Fibroblast of lung (primary cell): ENCODE data around the gene AQP5. TPM values are rescaled to one million over a fixed set of nuclear protein-coding genes. Genes with fewer than 3 reads are reported as not detected.

ENCODE experiments used
- DNase-seq, 2 donors: peaks; one replicate each; pipeline versions ENCODE4 v3.0.0 to v3.0.0-alpha.2; 2010; ENCODE audit warnings: low read depth in 2 of 2
- H2AFZ ChIP-seq: 2 replicates; pipeline ENCODE4 v1.5.1; 2012; ENCODE audit warnings: low read length, control low read depth, inconsistent platforms
- H3K27ac ChIP-seq: 2 replicates; pipeline ENCODE4 v1.5.1; 2011; ENCODE audit warnings: low read length, control low read depth; ENCODE audit not compliant: insufficient read depth
- H3K27me3 ChIP-seq: 2 replicates; pipeline ENCODE4 v1.5.1; 2011; ENCODE audit warnings: mild to moderate bottlenecking, low read length; ENCODE audit not compliant: control insufficient read depth, insufficient read depth
- H3K36me3 ChIP-seq: 2 replicates; pipeline ENCODE4 v1.5.1; 2011; ENCODE audit warnings: low read length; ENCODE audit not compliant: control insufficient read depth, insufficient read depth
- H3K4me1 ChIP-seq: 2 replicates; pipeline ENCODE4 v1.5.1; 2011; ENCODE audit warnings: low read length; ENCODE audit not compliant: control insufficient read depth, insufficient read depth; ENCODE audit errors: extremely low read depth
- H3K4me2 ChIP-seq: 2 replicates; pipeline ENCODE4 v1.5.1; 2011; ENCODE audit warnings: low read length, control low read depth; ENCODE audit not compliant: insufficient read depth; ENCODE audit errors: extremely low read depth
- H3K4me3 ChIP-seq, 4 experiments: fragments of 200-600 bp in 1 of 4; sonication (generic) in 1 of 4; replicated peaks in 1 of 4; 2 replicates each; pipeline ENCODE4 v1.5.1; 2011 to 2016; ENCODE audit warnings: low read length in 4 of 4, low read depth in 3 of 4, mild to moderate bottlenecking in 3 of 4, control low read depth in 2 of 4, inconsistent platforms in 1 of 4, mixed read lengths in 1 of 4; ENCODE audit not compliant: insufficient read depth in 1 of 4; ENCODE audit errors: control extremely low read depth in 1 of 4
- H3K79me2 ChIP-seq: 2 replicates; pipeline ENCODE4 v1.5.1; 2012; ENCODE audit warnings: mild to moderate bottlenecking, low read length, inconsistent platforms; ENCODE audit not compliant: control insufficient read depth, insufficient read depth
- H3K9ac ChIP-seq: 2 replicates; pipeline ENCODE4 v1.5.1; 2011; ENCODE audit warnings: mild to moderate bottlenecking, low read length, control low read depth; ENCODE audit not compliant: insufficient read depth
- H3K9me3 ChIP-seq: 2 replicates; pipeline ENCODE4 v1.5.1; 2012; ENCODE audit warnings: low read depth, low read length; ENCODE audit not compliant: control insufficient read depth, insufficient read depth
- H4K20me1 ChIP-seq: 2 replicates; pipeline ENCODE4 v1.5.1; 2011; ENCODE audit warnings: low read length; ENCODE audit not compliant: control insufficient read depth, insufficient read depth; ENCODE audit errors: extremely low read depth
- EZH2 ChIP-seq: IDR thresholded peaks from 2 replicates; pipeline ENCODE4 v1.5.1; 2012; ENCODE audit warnings: low read length, control low read depth, mild to moderate bottlenecking; ENCODE audit errors: missing control alignments
- polyA plus RNA-seq, 2 donors: library from polyadenylated mRNA; depleted of rRNA in 1 of 2; stranded (reverse) in 1 of 2; unstranded in 1 of 2; fragments of >200 nt; gene quantifications; 2 replicates each; pipeline ENCODE4 v1.2.1, GENCODE V29; 2011 to 2012; ENCODE audit warnings: missing spikeins in 1 of 2
- total RNA-seq: library from RNA; depleted of rRNA; stranded (reverse); fragments of >200 nt; gene quantifications from 2 replicates; pipeline ENCODE4 v1.2.1, GENCODE V29; 2014
- TF ChIP-seq, protein P1 (sequence below), 2 donors: IDR thresholded peaks in 1 of 2; conservative IDR thresholded peaks in 1 of 2; 1 replicate in 1 of 2; 2 replicates in 1 of 2; pipeline ENCODE4 v1.5.1; 2011 to 2012; ENCODE audit warnings: low read length in 2 of 2, control low read depth in 1 of 2, inconsistent platforms in 1 of 2, low read depth in 1 of 2, mild to moderate bottlenecking in 1 of 2

The AQP5 gene
- total and polyA plus RNA-seq, 2 donors (not counting 1 experiment from before 2014, with no cell fraction given), result not detected

DNA sequence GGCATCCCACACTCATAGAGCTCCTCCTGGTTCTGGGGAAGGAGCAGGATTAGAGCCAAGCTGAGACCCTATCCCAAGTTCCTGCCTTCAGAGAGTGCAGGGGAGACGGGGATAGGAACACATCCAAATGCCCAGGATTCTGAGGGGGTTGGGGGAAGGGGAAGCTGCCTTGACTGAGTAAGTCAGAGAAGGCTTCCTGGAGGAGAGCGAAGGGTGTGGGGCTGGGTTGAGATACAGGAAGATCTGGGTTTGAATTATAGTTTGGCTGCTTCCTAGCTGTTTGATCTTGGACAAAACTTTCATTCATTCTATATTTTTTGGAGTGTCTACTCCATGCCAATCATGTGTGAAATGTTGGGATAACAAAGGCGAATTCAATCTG lies 19.2 kb upstream of the AQP5 start:
- TF ChIP-seq EZH2, result no peak
- TF ChIP-seq, protein P1, sequence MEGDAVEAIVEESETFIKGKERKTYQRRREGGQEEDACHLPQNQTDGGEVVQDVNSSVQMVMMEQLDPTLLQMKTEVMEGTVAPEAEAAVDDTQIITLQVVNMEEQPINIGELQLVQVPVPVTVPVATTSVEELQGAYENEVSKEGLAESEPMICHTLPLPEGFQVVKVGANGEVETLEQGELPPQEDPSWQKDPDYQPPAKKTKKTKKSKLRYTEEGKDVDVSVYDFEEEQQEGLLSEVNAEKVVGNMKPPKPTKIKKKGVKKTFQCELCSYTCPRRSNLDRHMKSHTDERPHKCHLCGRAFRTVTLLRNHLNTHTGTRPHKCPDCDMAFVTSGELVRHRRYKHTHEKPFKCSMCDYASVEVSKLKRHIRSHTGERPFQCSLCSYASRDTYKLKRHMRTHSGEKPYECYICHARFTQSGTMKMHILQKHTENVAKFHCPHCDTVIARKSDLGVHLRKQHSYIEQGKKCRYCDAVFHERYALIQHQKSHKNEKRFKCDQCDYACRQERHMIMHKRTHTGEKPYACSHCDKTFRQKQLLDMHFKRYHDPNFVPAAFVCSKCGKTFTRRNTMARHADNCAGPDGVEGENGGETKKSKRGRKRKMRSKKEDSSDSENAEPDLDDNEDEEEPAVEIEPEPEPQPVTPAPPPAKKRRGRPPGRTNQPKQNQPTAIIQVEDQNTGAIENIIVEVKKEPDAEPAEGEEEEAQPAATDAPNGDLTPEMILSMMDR (conservative IDR thresholded peaks at IDR 0.05 in 1 of 2, IDR thresholded peaks at IDR 0.05 in 1 of 2; ENCODE audit: low read depth in 1 of 2, low read length in 2 of 2), result no peak
- H4K20me1 ChIP-seq, result no peaks in the 10 kb centered on the region
- no peaks in the 10 kb centered on the region for H3K79me2 ChIP-seq
- no peak overlapping the region for H3K4me2 ChIP-seq
- H3K4me1 ChIP-seq, result no peaks in the 10 kb centered on the region
- H3K36me3 ChIP-seq, result no peaks in the 10 kb centered on the region
- H3K27ac ChIP-seq, result no peak overlapping the region
- DNase-seq, result no peak
- H3K27me3 ChIP-seq, result no peaks in the 10 kb centered on the region
- no peak overlapping the region for H3K9ac ChIP-seq
- H3K4me3 ChIP-seq, result no peak overlapping the region
- H2AFZ ChIP-seq, result no peak overlapping the region
- no peaks in the 10 kb centered on the region for H3K9me3 ChIP-seq

DNA sequence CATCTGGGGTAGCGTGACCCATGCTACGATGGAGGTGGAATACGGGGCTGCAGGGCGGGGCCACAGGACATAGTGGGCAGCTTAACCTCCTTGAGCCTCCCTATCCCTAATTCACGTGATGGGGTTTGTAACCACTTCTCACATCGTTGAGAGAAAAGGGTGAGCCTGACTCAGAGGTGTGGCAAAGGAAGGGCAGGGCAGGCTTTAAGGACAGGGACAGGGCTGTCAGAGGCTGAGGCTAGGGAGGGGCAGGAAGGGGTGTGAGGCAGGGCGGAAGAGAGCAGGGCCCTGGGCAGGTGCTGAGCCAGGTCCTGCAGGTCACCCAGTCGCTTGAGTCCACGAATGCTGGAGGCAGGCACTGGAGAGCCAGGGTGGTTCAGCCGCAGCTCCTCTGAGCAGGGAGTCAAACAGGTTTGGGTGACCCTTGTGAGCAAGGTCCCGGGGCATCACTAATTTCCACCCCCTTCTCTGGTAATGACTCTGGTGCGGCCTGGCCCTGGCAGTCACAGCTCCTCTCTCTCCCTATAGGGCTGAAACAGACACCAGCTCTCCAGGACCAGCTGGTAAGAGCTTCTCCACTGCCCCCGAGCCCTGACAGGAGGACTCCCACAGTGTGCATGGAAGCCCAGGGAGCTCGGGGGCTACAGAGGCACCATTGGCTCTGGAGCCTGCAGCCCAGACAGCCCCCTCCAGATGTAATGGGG lies 18.6 kb upstream of the AQP5 start:
- TF ChIP-seq, protein P1 (conservative IDR thresholded peaks at IDR 0.05 in 1 of 2, IDR thresholded peaks at IDR 0.05 in 1 of 2; ENCODE audit: low read depth in 1 of 2, low read length in 2 of 2), result no peak
- TF ChIP-seq EZH2, result no peak
- DNase-seq, result no peak
- Histone ChIP-seq H4K20me1 (no peaks in the 10 kb centered on the region), H3K79me2 (no peaks in the 10 kb centered on the region), H3K36me3 (no peaks in the 10 kb centered on the region), H3K27ac (no peak overlapping the region), H3K4me2 (no peak overlapping the region), H2AFZ (no peak overlapping the region), H3K27me3 (no peaks in the 10 kb centered on the region), H3K9ac (no peak overlapping the region), H3K9me3 (no peaks in the 10 kb centered on the region), H3K4me1 (no peaks in the 10 kb centered on the region), H3K4me3 (no peak overlapping the region)

DNA sequence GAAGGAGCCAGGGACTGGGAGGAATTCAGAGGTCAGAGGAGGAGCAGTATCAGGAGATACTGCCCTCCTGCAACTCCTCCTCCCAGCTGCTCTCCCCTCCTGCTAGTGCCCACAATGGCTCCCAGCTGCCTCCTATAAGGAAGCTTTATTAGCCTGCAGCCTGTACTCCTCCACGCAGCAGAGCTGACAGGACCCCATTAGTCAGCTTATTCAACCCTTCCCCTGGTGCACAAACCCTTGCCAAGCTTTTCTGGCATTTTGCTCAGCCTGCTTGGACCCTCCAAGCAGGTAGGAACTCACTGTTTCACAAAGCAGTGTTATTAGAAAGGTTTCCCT lies 18.1 kb upstream of the AQP5 start:
- H3K4me2 ChIP-seq, result no peak overlapping the region
- TF ChIP-seq, protein P1 (conservative IDR thresholded peaks at IDR 0.05 in 1 of 2, IDR thresholded peaks at IDR 0.05 in 1 of 2; ENCODE audit: low read depth in 1 of 2, low read length in 2 of 2), result no peak
- no peak for TF ChIP-seq EZH2
- no peak overlapping the region for H3K4me3 ChIP-seq
- no peaks in the 10 kb centered on the region for H3K27me3 ChIP-seq
- no peaks in the 10 kb centered on the region for H3K79me2 ChIP-seq
- DNase-seq, result no peak
- no peaks in the 10 kb centered on the region for H3K36me3 ChIP-seq
- no peak overlapping the region for H2AFZ ChIP-seq
- H3K27ac ChIP-seq, result no peak overlapping the region
- no peak overlapping the region for H3K9ac ChIP-seq
- H4K20me1 ChIP-seq, result no peaks in the 10 kb centered on the region
- no peaks in the 10 kb centered on the region for H3K9me3 ChIP-seq
- no peaks in the 10 kb centered on the region for H3K4me1 ChIP-seq
